Neural cell (in vitro differentiated cells): ENCODE measurements around the gene QRICH2.
"Not testable (repeated sequence)": the region's sequence is repeated elsewhere in the genome, so short reads cannot be mapped to it uniquely, and the experiment has no call there.

ENCODE experiments used
- EP300 ChIP-seq: fragments of 450-650 bp; conservative IDR thresholded peaks from 2 replicates; pipeline ENCODE4 v1.6.1; 2014; ENCODE audit warnings: antibody characterized with exemption, mild to moderate bottlenecking, moderate library complexity; ENCODE audit not compliant: poor library complexity, severe bottlenecking
- EZH2 ChIP-seq: fragments of 200-600, 300-800 bp; shearing (Covaris generic), sonication (generic); IDR thresholded peaks from 2 replicates; pipeline ENCODE4 v1.6.1; 2014; ENCODE audit warnings: antibody characterized with exemption, low read length, borderline replicate concordance, mild to moderate bottlenecking; ENCODE audit not compliant: insufficient read depth, poor library complexity, severe bottlenecking
- MXI1 ChIP-seq: fragments of 450-650 bp; conservative IDR thresholded peaks from 2 replicates; pipeline ENCODE4 v1.6.1; 2014; ENCODE audit warnings: antibody characterized with exemption, mild to moderate bottlenecking; ENCODE audit not compliant: poor library complexity, severe bottlenecking
- POLR2AphosphoS5 ChIP-seq: IDR thresholded peaks from 2 replicates; pipeline ENCODE4 v1.6.1; 2012
- RAD21 ChIP-seq: fragments of 450-650 bp; conservative IDR thresholded peaks from 2 replicates; pipeline ENCODE4 v1.6.1; 2014; ENCODE audit warnings: antibody characterized with exemption, mild to moderate bottlenecking, moderate library complexity
- SMC3 ChIP-seq: fragments of 450-650 bp; conservative IDR thresholded peaks from 2 replicates; pipeline ENCODE4 v1.6.1; 2014; ENCODE audit warnings: antibody characterized with exemption, mild to moderate bottlenecking, moderate library complexity; ENCODE audit not compliant: poor library complexity
- TAF1 ChIP-seq: IDR thresholded peaks from 2 replicates; pipeline ENCODE4 v1.6.1; 2012; ENCODE audit warnings: low read depth
- TF ChIP-seq, protein P1 (sequence below): fragments of 450-650 bp; IDR thresholded peaks from 2 replicates; pipeline ENCODE4 v1.5.1; 2014; ENCODE audit warnings: antibody characterized with exemption, mild to moderate bottlenecking, moderate library complexity; ENCODE audit not compliant: poor library complexity, severe bottlenecking
- TF ChIP-seq, protein P2 (sequence below): IDR thresholded peaks from 2 replicates; pipeline ENCODE4 v1.6.1; 2012; ENCODE audit warnings: borderline replicate concordance

DNA sequence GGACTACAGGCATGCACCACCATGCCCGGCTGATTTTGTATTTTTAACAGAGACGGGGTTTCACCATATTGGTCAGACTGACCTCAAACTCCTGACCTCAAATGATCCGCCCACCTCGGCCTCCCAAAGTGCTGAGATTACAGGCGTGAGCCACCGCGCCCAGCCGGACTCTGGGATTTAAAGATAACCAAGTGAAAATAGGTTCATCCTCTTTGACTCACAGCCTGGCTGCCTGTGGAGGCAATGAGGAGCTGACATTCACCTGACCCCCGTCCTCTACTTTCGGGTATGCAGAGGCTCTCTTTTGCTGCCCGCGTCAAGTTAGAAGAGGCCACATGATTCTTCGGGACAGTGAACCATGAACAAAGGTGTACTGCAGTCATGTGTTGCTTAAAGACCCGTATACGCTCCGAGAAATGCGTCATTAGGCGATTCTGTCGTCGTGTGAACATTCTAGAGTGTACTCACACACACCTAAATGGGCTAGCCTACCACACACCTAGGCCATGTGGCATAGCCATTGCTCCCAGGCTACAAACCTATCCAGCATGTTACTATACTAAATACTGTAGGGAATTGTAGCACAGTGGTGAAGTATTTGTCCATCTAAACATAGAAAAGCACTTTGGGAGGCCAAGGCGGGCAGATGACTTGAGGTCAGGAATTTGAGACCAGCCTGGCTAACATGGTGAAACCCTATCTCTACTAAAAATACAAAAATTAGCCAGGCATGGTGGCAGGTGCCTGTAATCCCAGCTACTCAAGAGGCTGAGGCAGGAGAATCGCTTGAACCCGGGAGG, 54.9 kb downstream of the QRICH2 start:
- not testable (repeated sequence) for TF ChIP-seq EZH2, POLR2AphosphoS5, EP300, RAD21, SMC3, TAF1, MXI1
- TF ChIP-seq, protein P1, sequence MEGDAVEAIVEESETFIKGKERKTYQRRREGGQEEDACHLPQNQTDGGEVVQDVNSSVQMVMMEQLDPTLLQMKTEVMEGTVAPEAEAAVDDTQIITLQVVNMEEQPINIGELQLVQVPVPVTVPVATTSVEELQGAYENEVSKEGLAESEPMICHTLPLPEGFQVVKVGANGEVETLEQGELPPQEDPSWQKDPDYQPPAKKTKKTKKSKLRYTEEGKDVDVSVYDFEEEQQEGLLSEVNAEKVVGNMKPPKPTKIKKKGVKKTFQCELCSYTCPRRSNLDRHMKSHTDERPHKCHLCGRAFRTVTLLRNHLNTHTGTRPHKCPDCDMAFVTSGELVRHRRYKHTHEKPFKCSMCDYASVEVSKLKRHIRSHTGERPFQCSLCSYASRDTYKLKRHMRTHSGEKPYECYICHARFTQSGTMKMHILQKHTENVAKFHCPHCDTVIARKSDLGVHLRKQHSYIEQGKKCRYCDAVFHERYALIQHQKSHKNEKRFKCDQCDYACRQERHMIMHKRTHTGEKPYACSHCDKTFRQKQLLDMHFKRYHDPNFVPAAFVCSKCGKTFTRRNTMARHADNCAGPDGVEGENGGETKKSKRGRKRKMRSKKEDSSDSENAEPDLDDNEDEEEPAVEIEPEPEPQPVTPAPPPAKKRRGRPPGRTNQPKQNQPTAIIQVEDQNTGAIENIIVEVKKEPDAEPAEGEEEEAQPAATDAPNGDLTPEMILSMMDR = not testable (repeated sequence)
- TF ChIP-seq, protein P2, sequence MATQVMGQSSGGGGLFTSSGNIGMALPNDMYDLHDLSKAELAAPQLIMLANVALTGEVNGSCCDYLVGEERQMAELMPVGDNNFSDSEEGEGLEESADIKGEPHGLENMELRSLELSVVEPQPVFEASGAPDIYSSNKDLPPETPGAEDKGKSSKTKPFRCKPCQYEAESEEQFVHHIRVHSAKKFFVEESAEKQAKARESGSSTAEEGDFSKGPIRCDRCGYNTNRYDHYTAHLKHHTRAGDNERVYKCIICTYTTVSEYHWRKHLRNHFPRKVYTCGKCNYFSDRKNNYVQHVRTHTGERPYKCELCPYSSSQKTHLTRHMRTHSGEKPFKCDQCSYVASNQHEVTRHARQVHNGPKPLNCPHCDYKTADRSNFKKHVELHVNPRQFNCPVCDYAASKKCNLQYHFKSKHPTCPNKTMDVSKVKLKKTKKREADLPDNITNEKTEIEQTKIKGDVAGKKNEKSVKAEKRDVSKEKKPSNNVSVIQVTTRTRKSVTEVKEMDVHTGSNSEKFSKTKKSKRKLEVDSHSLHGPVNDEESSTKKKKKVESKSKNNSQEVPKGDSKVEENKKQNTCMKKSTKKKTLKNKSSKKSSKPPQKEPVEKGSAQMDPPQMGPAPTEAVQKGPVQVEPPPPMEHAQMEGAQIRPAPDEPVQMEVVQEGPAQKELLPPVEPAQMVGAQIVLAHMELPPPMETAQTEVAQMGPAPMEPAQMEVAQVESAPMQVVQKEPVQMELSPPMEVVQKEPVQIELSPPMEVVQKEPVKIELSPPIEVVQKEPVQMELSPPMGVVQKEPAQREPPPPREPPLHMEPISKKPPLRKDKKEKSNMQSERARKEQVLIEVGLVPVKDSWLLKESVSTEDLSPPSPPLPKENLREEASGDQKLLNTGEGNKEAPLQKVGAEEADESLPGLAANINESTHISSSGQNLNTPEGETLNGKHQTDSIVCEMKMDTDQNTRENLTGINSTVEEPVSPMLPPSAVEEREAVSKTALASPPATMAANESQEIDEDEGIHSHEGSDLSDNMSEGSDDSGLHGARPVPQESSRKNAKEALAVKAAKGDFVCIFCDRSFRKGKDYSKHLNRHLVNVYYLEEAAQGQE = not testable (repeated sequence)
